Activated CD4-positive, alpha-beta T cell treated with anti-CD3 and anti-CD28 coated beads, Interleukin-2, amount 10 ng/mL, durations not matched to agents 24 days and 14 days (primary cell): Measurements from ENCODE around the gene TYW1B. TPM values are rescaled to one million over a fixed set of nuclear protein-coding genes. Genes with fewer than 3 reads are reported as not detected.
"Not testable (repeated sequence)": the region's sequence is repeated elsewhere in the genome, so short reads cannot be mapped to it uniquely, and the experiment has no call there.

Experiments
- DNase-seq: peaks from one replicate; pipeline ENCODE4 v3.0.0; 2022
- H3K27ac Mint-ChIP-seq: one replicate; pipeline ENCODE4 v1.8.0; 2022; ENCODE audit warnings: mild to moderate bottlenecking, mixed read lengths
- H3K27me3 Mint-ChIP-seq: one replicate; pipeline ENCODE4 v1.8.0; 2022; ENCODE audit warnings: mixed read lengths
- H3K36me3 Mint-ChIP-seq: one replicate; pipeline ENCODE4 v1.8.0; 2022; ENCODE audit warnings: low read depth, mild to moderate bottlenecking, mixed read lengths
- H3K4me1 Mint-ChIP-seq: one replicate; pipeline ENCODE4 v1.8.0; 2021; ENCODE audit warnings: mixed read lengths
- H3K4me3 Mint-ChIP-seq: one replicate; pipeline ENCODE4 v1.8.0; 2022; ENCODE audit warnings: mild to moderate bottlenecking, moderate library complexity, mixed read lengths
- H3K9me3 Mint-ChIP-seq: one replicate; pipeline ENCODE4 v1.8.0; 2021; ENCODE audit warnings: mixed read lengths
- intact Hi-C: fragments of 100-400 bp; cut with micrococcal nuclease; formaldehyde crosslinking; loops from one replicate; pipeline ENCODE4 v1.15.1; 2023
- total RNA-seq: library from RNA; stranded (reverse); gene quantifications from 2 replicates; pipeline ENCODE4 v1.2.3, GENCODE V29; 2022

Gene TYW1B
- total RNA-seq, 1 donor from 2014 or later: 3.3 TPM

DNA sequence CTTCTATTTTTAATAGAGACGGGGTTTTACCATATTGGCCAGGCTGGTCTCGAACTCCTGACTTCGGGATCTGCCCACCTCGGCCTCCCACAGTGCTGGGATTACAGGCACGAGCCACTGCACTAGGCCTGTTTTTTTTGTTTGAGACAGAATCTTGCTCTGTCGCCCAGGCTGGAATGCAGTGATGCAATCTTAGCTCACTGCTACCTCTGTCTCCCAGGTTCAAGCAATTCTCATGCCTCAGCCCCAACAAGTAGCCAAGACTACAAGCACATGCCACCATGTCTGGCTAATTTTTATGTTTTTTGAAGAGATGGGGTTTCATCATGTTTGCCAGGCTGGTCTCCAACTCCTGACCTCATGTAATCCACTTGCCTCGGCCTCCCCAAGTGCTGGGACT, 73.7 kb downstream of the TYW1B start:
- intact Hi-C loops: no loop called here
- H3K27me3 Mint-ChIP-seq: no peaks in the 10 kb centered on the region
- no peaks in the 10 kb centered on the region for H3K4me1 Mint-ChIP-seq
- peaks cover 4% of the 10 kb centered on the region for H3K36me3 Mint-ChIP-seq
- H3K27ac Mint-ChIP-seq: no peak overlapping the region
- no peak overlapping the region for H3K4me3 Mint-ChIP-seq
- peaks cover 13% of the 10 kb centered on the region for H3K9me3 Mint-ChIP-seq
- DNase-seq: no peak

- DNase-seq: no peak
- H3K27ac Mint-ChIP-seq: no peak overlapping the region
- no peak overlapping the region for H3K4me3 Mint-ChIP-seq
- H3K27me3 Mint-ChIP-seq: no peaks in the 10 kb centered on the region
- intact Hi-C loops: no loop called here
- H3K4me1 Mint-ChIP-seq: no peaks in the 10 kb centered on the region
- H3K36me3 Mint-ChIP-seq: peaks cover 4% of the 10 kb centered on the region
- H3K9me3 Mint-ChIP-seq: peaks cover 11% of the 10 kb centered on the region
These were observed 74.2 kb downstream of the TYW1B start for GRCh38 chr7:72753781-72754180.

- intact Hi-C loops, H3K27me3 Mint-ChIP-seq, H3K36me3 Mint-ChIP-seq, H3K4me3 Mint-ChIP-seq, H3K9me3 Mint-ChIP-seq, DNase-seq, H3K27ac Mint-ChIP-seq, H3K4me1 Mint-ChIP-seq: not testable (repeated sequence)
These were observed 74.8 kb downstream of the TYW1B start for GRCh38 chr7:72753229-72753628.

GRCh38 chr7:72751978-72752377, 76.0 kb downstream of the TYW1B start:
- Mint-ChIP-seq H3K9me3 (peaks cover 4% of the 10 kb centered on the region), H3K27ac (no peak overlapping the region), H3K4me3 (no peak overlapping the region), H3K36me3 (peaks cover 1% of the 10 kb centered on the region), H3K4me1 (no peaks in the 10 kb centered on the region), H3K27me3 (no peaks in the 10 kb centered on the region)
- intact Hi-C loops: no loop called here
- DNase-seq: no peak

DNA sequence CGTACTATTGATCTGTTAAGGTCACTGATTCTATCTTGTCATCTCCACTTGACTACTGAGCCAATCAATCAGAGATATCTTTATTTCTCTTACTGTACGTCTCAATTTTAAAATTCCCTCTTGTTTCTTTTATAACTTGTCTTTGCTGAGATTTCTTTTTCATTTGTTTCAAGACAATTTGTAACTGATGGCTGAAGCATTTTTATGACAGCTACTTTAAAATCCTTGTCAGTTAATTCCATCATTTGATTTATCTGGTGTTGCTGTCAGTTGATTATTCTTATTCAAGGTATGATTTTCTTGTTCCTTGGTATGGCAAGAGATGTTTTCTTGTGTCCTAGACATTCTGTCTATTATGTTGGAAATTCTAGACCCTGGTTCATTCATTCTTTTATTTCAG, 76.6 kb downstream of the TYW1B start:
- H3K4me3 Mint-ChIP-seq: no peak overlapping the region
- no peak for DNase-seq
- no peaks in the 10 kb centered on the region for H3K9me3 Mint-ChIP-seq
- H3K4me1 Mint-ChIP-seq: no peaks in the 10 kb centered on the region
- H3K27me3 Mint-ChIP-seq: no peaks in the 10 kb centered on the region
- intact Hi-C loops: no loop called here
- no peak overlapping the region for H3K27ac Mint-ChIP-seq
- H3K36me3 Mint-ChIP-seq: peaks cover 1% of the 10 kb centered on the region

DNA sequence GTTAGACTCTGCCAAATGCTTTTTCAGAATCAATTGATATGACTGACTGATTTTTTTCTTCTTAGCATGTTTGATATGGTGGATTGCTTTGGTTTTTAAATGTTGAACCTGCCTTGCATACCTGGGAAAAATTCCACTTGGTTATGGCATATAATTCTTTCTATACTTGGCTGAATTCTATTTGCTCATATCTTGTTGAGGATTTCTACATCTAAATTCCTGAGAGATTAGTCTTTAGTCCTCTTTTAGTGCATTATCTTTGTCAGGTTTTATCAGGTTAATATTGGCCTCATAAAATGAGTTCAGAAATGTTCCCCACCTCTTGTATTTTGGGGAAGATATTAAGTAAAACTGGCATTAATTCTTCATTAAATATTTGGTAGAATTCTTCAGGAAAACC, 79.4 kb downstream of the TYW1B start:
- H3K27ac Mint-ChIP-seq, H3K27me3 Mint-ChIP-seq, H3K36me3 Mint-ChIP-seq, H3K4me1 Mint-ChIP-seq, H3K9me3 Mint-ChIP-seq, intact Hi-C loops, H3K4me3 Mint-ChIP-seq, DNase-seq: not testable (repeated sequence)

GRCh38 chr7:72744244-72744926, 83.6 kb downstream of the TYW1B start:
- Mint-ChIP-seq H3K9me3 (peaks cover 16% of the 10 kb centered on the region), H3K36me3 (peaks cover 19% of the 10 kb centered on the region)
- intact Hi-C loops, H3K4me3 Mint-ChIP-seq, DNase-seq, H3K27me3 Mint-ChIP-seq, H3K4me1 Mint-ChIP-seq, H3K27ac Mint-ChIP-seq: not testable (repeated sequence)

- H3K36me3 Mint-ChIP-seq: peaks cover 19% of the 10 kb centered on the region
- intact Hi-C loops, DNase-seq, H3K4me1 Mint-ChIP-seq, H3K27me3 Mint-ChIP-seq, H3K4me3 Mint-ChIP-seq, H3K27ac Mint-ChIP-seq: not testable (repeated sequence)
- H3K9me3 Mint-ChIP-seq: peaks cover 16% of the 10 kb centered on the region
These were observed 84.2 kb downstream of the TYW1B start for GRCh38 chr7:72743801-72744200.

- Mint-ChIP-seq H3K9me3 (peaks cover 20% of the 10 kb centered on the region), H3K36me3 (peaks cover 29% of the 10 kb centered on the region)
- H3K27ac Mint-ChIP-seq, DNase-seq, H3K4me1 Mint-ChIP-seq, H3K27me3 Mint-ChIP-seq, intact Hi-C loops, H3K4me3 Mint-ChIP-seq: not testable (repeated sequence)
These were observed 88.3 kb downstream of the TYW1B start for GRCh38 chr7:72739716-72740115.

DNA sequence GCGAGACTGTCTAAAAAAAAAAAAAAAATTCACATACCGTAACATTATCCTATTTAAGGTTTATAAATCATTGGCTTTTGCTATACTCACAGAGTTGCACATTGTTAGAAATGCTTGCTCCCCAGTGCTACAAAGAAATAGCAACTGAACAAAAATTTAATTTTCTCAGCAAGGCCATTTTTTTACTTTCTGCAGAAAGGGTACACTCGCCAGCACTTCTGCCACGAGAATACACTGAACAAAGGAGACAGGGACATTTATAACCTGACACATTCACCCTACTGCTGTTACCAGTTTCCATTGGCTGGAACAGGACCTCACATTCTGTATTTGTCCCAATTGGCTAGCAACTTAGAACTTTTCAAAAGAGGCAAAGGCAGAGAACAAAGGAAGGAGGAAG, 92.1 kb downstream of the TYW1B start:
- H3K27me3 Mint-ChIP-seq, H3K4me1 Mint-ChIP-seq, H3K9me3 Mint-ChIP-seq, H3K27ac Mint-ChIP-seq, intact Hi-C loops, DNase-seq, H3K4me3 Mint-ChIP-seq: not testable (repeated sequence)
- peaks cover 18% of the 10 kb centered on the region for H3K36me3 Mint-ChIP-seq

- Mint-ChIP-seq H3K36me3 (peaks cover 31% of the 10 kb centered on the region), H3K9me3 (peaks cover 18% of the 10 kb centered on the region)
- intact Hi-C loops, H3K4me3 Mint-ChIP-seq, H3K27ac Mint-ChIP-seq, H3K4me1 Mint-ChIP-seq, DNase-seq, H3K27me3 Mint-ChIP-seq: not testable (repeated sequence)
These were observed 97.2 kb downstream of the TYW1B start for GRCh38 chr7:72730815-72731214.

GRCh38 chr7:72730384-72730783, 97.6 kb downstream of the TYW1B start:
- Mint-ChIP-seq H3K36me3 (peaks cover 31% of the 10 kb centered on the region), H3K9me3 (peaks cover 18% of the 10 kb centered on the region)
- H3K27ac Mint-ChIP-seq, H3K4me3 Mint-ChIP-seq, intact Hi-C loops, H3K27me3 Mint-ChIP-seq, H3K4me1 Mint-ChIP-seq, DNase-seq: not testable (repeated sequence)

DNA sequence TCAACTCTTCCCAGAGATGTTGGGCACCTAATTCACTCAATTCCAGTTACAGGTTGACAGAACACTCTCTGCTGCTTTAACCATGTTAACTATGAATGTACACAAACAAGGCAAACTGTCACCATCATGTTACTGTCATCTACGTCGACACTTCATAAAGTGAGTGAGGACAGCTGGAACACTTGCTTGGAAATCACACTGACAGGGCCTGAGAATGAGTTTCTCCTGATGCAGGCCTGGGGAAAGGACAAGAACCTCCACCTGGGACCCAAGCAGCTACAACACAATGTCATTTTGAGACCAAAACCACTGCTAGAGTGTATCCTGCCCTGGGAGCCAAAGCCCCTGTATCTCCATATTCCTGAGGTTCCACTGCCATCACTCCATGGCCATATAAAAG, 98.9 kb downstream of the TYW1B start:
- peaks cover 18% of the 10 kb centered on the region for H3K9me3 Mint-ChIP-seq
- H3K4me3 Mint-ChIP-seq, H3K27ac Mint-ChIP-seq, H3K4me1 Mint-ChIP-seq, intact Hi-C loops, H3K27me3 Mint-ChIP-seq, DNase-seq: not testable (repeated sequence)
- peaks cover 23% of the 10 kb centered on the region for H3K36me3 Mint-ChIP-seq

- H3K9me3 Mint-ChIP-seq, H3K4me3 Mint-ChIP-seq, H3K27me3 Mint-ChIP-seq, DNase-seq, intact Hi-C loops, H3K4me1 Mint-ChIP-seq, H3K27ac Mint-ChIP-seq: not testable (repeated sequence)
- H3K36me3 Mint-ChIP-seq: peaks cover 15% of the 10 kb centered on the region
These were observed 105.3 kb downstream of the TYW1B start for GRCh38 chr7:72722694-72723093.

DNA sequence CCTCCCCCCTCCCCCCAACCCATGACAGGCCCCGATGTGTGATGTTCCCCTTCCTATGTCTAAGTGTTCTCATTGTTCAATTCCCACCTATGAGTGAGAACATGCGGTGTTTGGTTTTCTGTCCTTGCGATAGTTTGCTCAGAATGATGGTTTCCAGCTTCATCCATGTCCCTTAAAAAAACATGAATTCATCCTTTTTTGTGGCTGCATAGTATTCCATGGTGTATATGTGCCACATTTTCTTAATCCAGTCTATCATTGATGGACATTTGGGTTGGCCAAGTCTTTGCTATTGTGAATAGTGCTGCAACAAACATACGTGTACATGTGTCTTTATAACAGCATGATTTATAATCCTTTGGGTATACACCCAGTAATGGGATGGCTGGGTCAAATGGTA, 107.1 kb downstream of the TYW1B start:
- intact Hi-C loops, H3K36me3 Mint-ChIP-seq, H3K4me1 Mint-ChIP-seq, H3K4me3 Mint-ChIP-seq, H3K27me3 Mint-ChIP-seq, DNase-seq, H3K27ac Mint-ChIP-seq, H3K9me3 Mint-ChIP-seq: not testable (repeated sequence)
